ENCODE measurements around the gene LRRC17.

GRCh38 chr7:102908676-102909075 lies 4.1 kb upstream of the LRRC17 start:
- TF ChIP-seq CTCF (IDR thresholded peaks at IDR 0.05), result no peak
- TF ChIP-seq EZH2 (IDR thresholded peaks at IDR 0.05; ENCODE audit: borderline replicate concordance, insufficient read depth, low read depth, low read length, poor library complexity, severe bottlenecking), result no peak
